ENCODE data around the gene IMMP2L. TPM values are rescaled to one million over a fixed set of nuclear protein-coding genes. Genes with fewer than 3 reads are reported as not detected.

The IMMP2L gene
- total RNA-seq, 4 donors from 2014 or later: 2.6 to 69.1 (median 34.7) TPM

- H3K4me3 ChIP-seq: no peak overlapping the region
- intact Hi-C loops (cut with DNase I; ENCODE audit: low total_unique reads): no loop called here
- no peaks in the 10 kb centered on the region for H3K4me1 ChIP-seq
- TF ChIP-seq CTCF (IDR thresholded peaks at IDR 0.05) (no peak), POLR2A (IDR thresholded peaks at IDR 0.05) (no peak)
- no peaks in the 10 kb centered on the region for H3K36me3 ChIP-seq
- DNase-seq: no peak
- no peaks in the 10 kb centered on the region for H3K27me3 ChIP-seq
- no peaks in the 10 kb centered on the region for H3K9me3 ChIP-seq
- no peak overlapping the region for H3K27ac ChIP-seq
These were observed 578.4 kb downstream of the IMMP2L start for GRCh38 chr7:110983822-110984456.

GRCh38 chr7:110977127-110977737, 585.1 kb downstream of the IMMP2L start:
- intact Hi-C loops (cut with DNase I; ENCODE audit: low total_unique reads): no loop called here
- no peaks in the 10 kb centered on the region for H3K4me1 ChIP-seq
- no peak overlapping the region for H3K4me3 ChIP-seq
- no peak overlapping the region for H3K27ac ChIP-seq
- no peaks in the 10 kb centered on the region for H3K9me3 ChIP-seq
- no peak for DNase-seq
- no peaks in the 10 kb centered on the region for H3K36me3 ChIP-seq
- no peak for TF ChIP-seq CTCF (IDR thresholded peaks at IDR 0.05)
- no peak for TF ChIP-seq POLR2A (IDR thresholded peaks at IDR 0.05)
- H3K27me3 ChIP-seq: no peaks in the 10 kb centered on the region

- intact Hi-C loops (cut with DNase I; ENCODE audit: low total_unique reads): no loop called here
- H3K4me3 ChIP-seq: no peak overlapping the region
- TF ChIP-seq CTCF (IDR thresholded peaks at IDR 0.05) (no peak), POLR2A (IDR thresholded peaks at IDR 0.05) (no peak)
- DNase-seq: no peak
- no peaks in the 10 kb centered on the region for H3K4me1 ChIP-seq
- no peaks in the 10 kb centered on the region for H3K36me3 ChIP-seq
- no peaks in the 10 kb centered on the region for H3K27me3 ChIP-seq
- no peak overlapping the region for H3K27ac ChIP-seq
- no peaks in the 10 kb centered on the region for H3K9me3 ChIP-seq
These were observed 586.8 kb downstream of the IMMP2L start for GRCh38 chr7:110975486-110975885.

GRCh38 chr7:110974441-110974840, 587.9 kb downstream of the IMMP2L start:
- no peaks in the 10 kb centered on the region for H3K9me3 ChIP-seq
- no peak overlapping the region for H3K4me3 ChIP-seq
- no peaks in the 10 kb centered on the region for H3K36me3 ChIP-seq
- intact Hi-C loops (cut with DNase I; ENCODE audit: low total_unique reads): no loop called here
- H3K4me1 ChIP-seq: no peaks in the 10 kb centered on the region
- DNase-seq: no peak
- H3K27me3 ChIP-seq: no peaks in the 10 kb centered on the region
- H3K27ac ChIP-seq: no peak overlapping the region
- no peak for TF ChIP-seq CTCF (IDR thresholded peaks at IDR 0.05)
- TF ChIP-seq POLR2A (IDR thresholded peaks at IDR 0.05): no peak

- no peak for TF ChIP-seq POLR2A (IDR thresholded peaks at IDR 0.05)
- Histone ChIP-seq H3K36me3 (no peaks in the 10 kb centered on the region), H3K4me1 (no peaks in the 10 kb centered on the region), H3K9me3 (no peaks in the 10 kb centered on the region), H3K4me3 (no peak overlapping the region), H3K27ac (no peak overlapping the region), H3K27me3 (no peaks in the 10 kb centered on the region)
- intact Hi-C loops (cut with DNase I; ENCODE audit: low total_unique reads): no loop called here
- DNase-seq: no peak
These were observed 588.9 kb downstream of the IMMP2L start for GRCh38 chr7:110973196-110973990.

Measured in uterus (tissue), 4 donors.